ENCODE measurements around the gene TMEM72. TPM values are rescaled to one million over a fixed set of nuclear protein-coding genes. Genes with fewer than 3 reads are reported as not detected.

The TMEM72 gene
- total RNA-seq, 3 donors from 2014 or later: not detected

DNA sequence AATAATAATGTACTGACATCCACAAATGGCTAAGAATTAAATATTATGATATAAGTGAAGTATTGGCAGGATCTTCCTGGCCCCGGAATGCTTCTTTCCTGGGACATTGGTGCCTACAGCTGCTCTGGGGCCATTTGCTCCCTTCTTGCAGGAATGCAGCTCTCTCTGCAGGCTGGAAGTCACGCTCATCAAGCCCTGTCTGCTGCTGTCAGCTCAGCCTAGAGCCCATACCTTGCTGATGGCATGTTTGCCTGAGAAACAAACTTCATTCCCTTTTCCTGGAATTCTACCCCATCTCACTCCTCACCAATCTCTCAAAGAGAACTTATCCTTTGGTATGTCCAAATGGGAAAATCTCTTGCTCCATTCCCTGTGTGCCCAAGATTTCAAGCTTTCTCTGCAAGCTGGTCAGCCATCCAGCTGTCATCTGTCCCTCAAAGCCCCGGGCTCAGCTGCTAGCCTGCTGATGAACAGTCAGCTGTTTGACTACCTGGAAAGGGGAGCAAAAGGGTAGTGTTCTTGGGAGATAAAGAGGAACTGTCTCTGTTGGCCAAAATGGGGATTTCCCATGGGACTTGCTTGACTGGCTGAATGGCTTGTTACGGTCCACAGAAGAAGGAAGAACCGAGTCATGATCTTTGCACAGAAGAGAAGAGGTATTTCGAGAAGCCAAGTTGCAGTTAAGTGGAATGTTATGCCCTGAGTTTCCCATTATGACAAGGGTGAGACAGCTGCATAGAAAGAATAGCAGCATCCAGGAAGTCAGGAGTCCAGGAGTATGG is 36.4 kb downstream of the TMEM72 start:
- Histone ChIP-seq H3K27ac (no peak overlapping the region), H3K36me3 (no peaks in the 10 kb centered on the region), H3K4me1 (no peaks in the 10 kb centered on the region), H3K27me3 (no peaks in the 10 kb centered on the region), H3K9me3 (no peaks in the 10 kb centered on the region), H3K4me3 (no peak overlapping the region)
- DNase-seq (ENCODE audit: low spot score in 2 of 2): no peak
- intact Hi-C loops (cut with DNase I; ENCODE audit: low total_unique reads): no loop called here
- TF ChIP-seq POLR2A (IDR thresholded peaks at IDR 0.05): no peak
- TF ChIP-seq, protein P1, sequence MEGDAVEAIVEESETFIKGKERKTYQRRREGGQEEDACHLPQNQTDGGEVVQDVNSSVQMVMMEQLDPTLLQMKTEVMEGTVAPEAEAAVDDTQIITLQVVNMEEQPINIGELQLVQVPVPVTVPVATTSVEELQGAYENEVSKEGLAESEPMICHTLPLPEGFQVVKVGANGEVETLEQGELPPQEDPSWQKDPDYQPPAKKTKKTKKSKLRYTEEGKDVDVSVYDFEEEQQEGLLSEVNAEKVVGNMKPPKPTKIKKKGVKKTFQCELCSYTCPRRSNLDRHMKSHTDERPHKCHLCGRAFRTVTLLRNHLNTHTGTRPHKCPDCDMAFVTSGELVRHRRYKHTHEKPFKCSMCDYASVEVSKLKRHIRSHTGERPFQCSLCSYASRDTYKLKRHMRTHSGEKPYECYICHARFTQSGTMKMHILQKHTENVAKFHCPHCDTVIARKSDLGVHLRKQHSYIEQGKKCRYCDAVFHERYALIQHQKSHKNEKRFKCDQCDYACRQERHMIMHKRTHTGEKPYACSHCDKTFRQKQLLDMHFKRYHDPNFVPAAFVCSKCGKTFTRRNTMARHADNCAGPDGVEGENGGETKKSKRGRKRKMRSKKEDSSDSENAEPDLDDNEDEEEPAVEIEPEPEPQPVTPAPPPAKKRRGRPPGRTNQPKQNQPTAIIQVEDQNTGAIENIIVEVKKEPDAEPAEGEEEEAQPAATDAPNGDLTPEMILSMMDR (IDR thresholded peaks at IDR 0.05): no peak

DNA sequence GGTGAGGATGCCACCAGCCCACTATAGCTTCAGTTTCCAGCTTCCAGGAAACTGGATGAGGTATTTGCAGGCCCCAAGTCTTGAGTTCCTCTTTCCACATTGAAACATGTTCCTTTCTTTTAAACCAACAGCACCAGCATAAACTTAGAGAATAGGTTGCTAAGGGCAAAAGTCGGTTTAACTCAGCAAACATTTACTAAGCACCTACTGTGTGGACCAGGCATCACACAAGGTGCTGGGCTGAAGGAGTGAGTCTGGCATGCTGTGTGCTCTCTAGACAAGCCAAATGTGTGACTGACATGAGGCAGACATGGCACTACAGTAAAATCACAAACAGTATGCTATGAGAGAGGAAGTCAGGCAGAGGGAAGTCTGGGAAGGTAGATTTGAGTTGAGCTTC is 37.5 kb downstream of the TMEM72 start:
- Histone ChIP-seq H3K4me1 (no peaks in the 10 kb centered on the region), H3K9me3 (no peaks in the 10 kb centered on the region), H3K27me3 (no peaks in the 10 kb centered on the region), H3K4me3 (no peak overlapping the region), H3K36me3 (no peaks in the 10 kb centered on the region), H3K27ac (no peak overlapping the region)
- intact Hi-C loops (cut with DNase I; ENCODE audit: low total_unique reads): no loop called here
- TF ChIP-seq POLR2A (IDR thresholded peaks at IDR 0.05) (no peak), POLR2AphosphoS5 (IDR thresholded peaks at IDR 0.05) (no peak)
- TF ChIP-seq, protein P1 (IDR thresholded peaks at IDR 0.05): no peak
- no peak for DNase-seq (ENCODE audit: low spot score in 2 of 2)

DNA sequence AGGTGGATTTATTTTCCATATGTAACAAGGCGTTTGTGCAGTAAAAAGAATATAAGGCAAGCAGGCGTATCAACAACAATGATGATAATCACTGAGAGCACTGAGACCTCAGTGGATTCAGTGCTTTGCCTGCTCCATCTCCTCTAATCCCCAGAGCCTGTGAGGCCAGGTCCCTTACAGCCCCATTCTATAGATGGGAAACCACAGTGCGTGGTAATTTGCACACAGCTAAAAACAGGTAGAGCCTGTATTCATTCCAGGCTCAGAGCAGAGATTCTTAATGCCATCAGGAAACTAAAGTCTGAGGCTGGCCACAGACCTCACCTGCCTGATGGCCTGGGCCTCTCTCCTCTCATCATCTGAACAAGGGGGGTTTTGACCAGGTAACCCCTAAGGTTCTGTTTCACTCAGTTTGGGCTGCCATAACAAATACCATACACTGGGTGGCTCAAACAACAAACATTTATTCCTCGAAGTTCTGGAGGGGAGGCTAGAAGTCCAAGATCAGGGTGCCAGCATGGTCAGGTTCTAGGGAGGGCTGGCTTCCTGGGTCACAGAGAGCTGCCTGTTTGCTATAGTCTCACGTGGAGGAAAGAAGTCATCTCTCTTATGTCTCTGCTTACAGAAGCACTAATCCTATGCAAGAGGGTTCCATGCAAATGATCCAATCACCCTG is 38.1 kb downstream of the TMEM72 start:
- DNase-seq (ENCODE audit: low spot score in 2 of 2): no peak
- Histone ChIP-seq H3K4me1 (no peaks in the 10 kb centered on the region), H3K27me3 (no peaks in the 10 kb centered on the region), H3K9me3 (no peaks in the 10 kb centered on the region), H3K4me3 (no peak overlapping the region), H3K27ac (no peak overlapping the region), H3K36me3 (no peaks in the 10 kb centered on the region)
- intact Hi-C loops (cut with DNase I; ENCODE audit: low total_unique reads): no loop called here
- TF ChIP-seq POLR2AphosphoS5 (IDR thresholded peaks at IDR 0.05): no peak
- TF ChIP-seq POLR2A (IDR thresholded peaks at IDR 0.05): no peak
- TF ChIP-seq, protein P1 (IDR thresholded peaks at IDR 0.05): no peak

DNA sequence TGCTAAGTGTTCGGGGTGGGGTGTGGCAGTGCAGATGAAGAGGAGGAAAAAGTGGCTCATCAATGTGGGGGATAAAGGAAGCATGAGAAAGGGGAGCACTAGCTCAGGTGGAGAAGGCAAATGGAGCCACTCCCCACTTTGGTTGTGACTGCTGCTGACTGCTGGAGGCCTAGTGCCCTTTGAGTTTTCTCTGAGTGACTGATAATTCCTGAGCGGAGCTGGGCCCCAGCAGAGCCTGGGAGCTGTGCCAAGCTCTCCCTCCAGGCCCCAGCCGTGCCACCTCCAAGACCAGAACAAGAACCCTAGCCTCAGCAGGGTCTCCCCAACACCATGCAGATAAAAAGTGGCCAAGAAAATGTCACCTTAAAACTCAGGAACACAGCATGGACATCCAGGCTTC is 38.8 kb downstream of the TMEM72 start:
- no peaks in the 10 kb centered on the region for H3K27me3 ChIP-seq
- no peaks in the 10 kb centered on the region for H3K36me3 ChIP-seq
- H3K9me3 ChIP-seq: no peaks in the 10 kb centered on the region
- H3K4me3 ChIP-seq: no peak overlapping the region
- TF ChIP-seq, protein P1 (IDR thresholded peaks at IDR 0.05): no peak
- no peak for TF ChIP-seq POLR2AphosphoS5 (IDR thresholded peaks at IDR 0.05)
- no peak for DNase-seq (ENCODE audit: low spot score in 2 of 2)
- no peaks in the 10 kb centered on the region for H3K4me1 ChIP-seq
- intact Hi-C loops (cut with DNase I; ENCODE audit: low total_unique reads): no loop called here
- no peak overlapping the region for H3K27ac ChIP-seq

All from breast epithelium (tissue), 4 donors.